ENCODE data around the gene PBX2.

Gene PBX2

GRCh38 chr6:32140420-32141046 is 49.5 kb downstream of the PBX2 start:
- H3K4me1 ChIP-seq (ENCODE audit: control insufficient read depth, low read length), result no peaks in the 10 kb centered on the region
- no peaks in the 10 kb centered on the region for H3F3A ChIP-seq (ENCODE audit: control insufficient read depth, insufficient read depth)
- no peak overlapping the region for H3K27ac ChIP-seq (ENCODE audit: low read depth, low read length)
- H3K27me3 ChIP-seq (ENCODE audit: control insufficient read depth, low read length), result no peaks in the 10 kb centered on the region
- no peak overlapping the region for H3K4me2 ChIP-seq (ENCODE audit: low read length)
- H3K9me3 ChIP-seq (ENCODE audit: control insufficient read depth, insufficient read depth, low read length), result no peaks in the 10 kb centered on the region
- no peaks in the 10 kb centered on the region for H3K79me2 ChIP-seq (ENCODE audit: control insufficient read depth, low read length)
- H3K36me3 ChIP-seq (ENCODE audit: control insufficient read depth, low read length), result no peaks in the 10 kb centered on the region
- H3K4me3 ChIP-seq (ENCODE audit: low read length), result no peak overlapping the region
- no peak for TF ChIP-seq EZH2phosphoT487 (IDR thresholded peaks at IDR 0.05; ENCODE audit: borderline replicate concordance, low read length)
- TF ChIP-seq, protein P1, sequence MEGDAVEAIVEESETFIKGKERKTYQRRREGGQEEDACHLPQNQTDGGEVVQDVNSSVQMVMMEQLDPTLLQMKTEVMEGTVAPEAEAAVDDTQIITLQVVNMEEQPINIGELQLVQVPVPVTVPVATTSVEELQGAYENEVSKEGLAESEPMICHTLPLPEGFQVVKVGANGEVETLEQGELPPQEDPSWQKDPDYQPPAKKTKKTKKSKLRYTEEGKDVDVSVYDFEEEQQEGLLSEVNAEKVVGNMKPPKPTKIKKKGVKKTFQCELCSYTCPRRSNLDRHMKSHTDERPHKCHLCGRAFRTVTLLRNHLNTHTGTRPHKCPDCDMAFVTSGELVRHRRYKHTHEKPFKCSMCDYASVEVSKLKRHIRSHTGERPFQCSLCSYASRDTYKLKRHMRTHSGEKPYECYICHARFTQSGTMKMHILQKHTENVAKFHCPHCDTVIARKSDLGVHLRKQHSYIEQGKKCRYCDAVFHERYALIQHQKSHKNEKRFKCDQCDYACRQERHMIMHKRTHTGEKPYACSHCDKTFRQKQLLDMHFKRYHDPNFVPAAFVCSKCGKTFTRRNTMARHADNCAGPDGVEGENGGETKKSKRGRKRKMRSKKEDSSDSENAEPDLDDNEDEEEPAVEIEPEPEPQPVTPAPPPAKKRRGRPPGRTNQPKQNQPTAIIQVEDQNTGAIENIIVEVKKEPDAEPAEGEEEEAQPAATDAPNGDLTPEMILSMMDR (IDR thresholded peaks at IDR 0.05; ENCODE audit: low read depth, low read length, poor library complexity, severe bottlenecking), result no peak
- H3K9me2 ChIP-seq (replicated peaks; ENCODE audit: control insufficient read depth, low read length), result no peaks in the 10 kb centered on the region
- no peaks in the 10 kb centered on the region for H4K20me1 ChIP-seq (ENCODE audit: control insufficient read depth, insufficient read depth, low read depth, low read length)

GRCh38 chr6:32139590-32139989 is 50.4 kb downstream of the PBX2 start:
- Histone ChIP-seq H3K9me3 (ENCODE audit: control insufficient read depth, insufficient read depth, low read length) (no peaks in the 10 kb centered on the region), H3K36me3 (ENCODE audit: control insufficient read depth, low read length) (no peaks in the 10 kb centered on the region), H4K20me1 (ENCODE audit: control insufficient read depth, insufficient read depth, low read depth, low read length) (no peaks in the 10 kb centered on the region), H3K4me1 (ENCODE audit: control insufficient read depth, low read length) (no peaks in the 10 kb centered on the region), H3K79me2 (ENCODE audit: control insufficient read depth, low read length) (no peaks in the 10 kb centered on the region), H3K4me3 (ENCODE audit: low read length) (no peak overlapping the region), H3K27me3 (ENCODE audit: control insufficient read depth, low read length) (peaks cover 4% of the 10 kb centered on the region; the same call in 1 of the 2 replicates), H3K27ac (ENCODE audit: low read depth, low read length) (no peak overlapping the region), H3F3A (ENCODE audit: control insufficient read depth, insufficient read depth) (no peaks in the 10 kb centered on the region), H3K9me2 (replicated peaks; ENCODE audit: control insufficient read depth, low read length) (no peaks in the 10 kb centered on the region), H3K4me2 (ENCODE audit: low read length) (no peak overlapping the region)
- no peak for TF ChIP-seq EZH2phosphoT487 (IDR thresholded peaks at IDR 0.05; ENCODE audit: borderline replicate concordance, low read length)
- TF ChIP-seq, protein P1 (IDR thresholded peaks at IDR 0.05; ENCODE audit: low read depth, low read length, poor library complexity, severe bottlenecking), result no peak

GRCh38 chr6:32137454-32137853 is 52.5 kb downstream of the PBX2 start:
- Histone ChIP-seq H3K36me3 (ENCODE audit: control insufficient read depth, low read length) (no peaks in the 10 kb centered on the region), H3K4me1 (ENCODE audit: control insufficient read depth, low read length) (no peaks in the 10 kb centered on the region), H3K4me2 (ENCODE audit: low read length) (no peak overlapping the region), H3K4me3 (ENCODE audit: low read length) (no peak overlapping the region), H3K27ac (ENCODE audit: low read depth, low read length) (no peak overlapping the region), H3F3A (ENCODE audit: control insufficient read depth, insufficient read depth) (no peaks in the 10 kb centered on the region), H4K20me1 (ENCODE audit: control insufficient read depth, insufficient read depth, low read depth, low read length) (no peaks in the 10 kb centered on the region), H3K9me2 (replicated peaks; ENCODE audit: control insufficient read depth, low read length) (no peaks in the 10 kb centered on the region), H3K27me3 (ENCODE audit: control insufficient read depth, low read length) (peaks cover 8% of the 10 kb centered on the region; the same call in 1 of the 2 replicates), H3K9me3 (ENCODE audit: control insufficient read depth, insufficient read depth, low read length) (no peaks in the 10 kb centered on the region), H3K79me2 (ENCODE audit: control insufficient read depth, low read length) (no peaks in the 10 kb centered on the region)
- TF ChIP-seq, protein P1 (IDR thresholded peaks at IDR 0.05; ENCODE audit: low read depth, low read length, poor library complexity, severe bottlenecking), result no peak
- TF ChIP-seq EZH2phosphoT487 (IDR thresholded peaks at IDR 0.05; ENCODE audit: borderline replicate concordance, low read length), result no peak

Data from DOHH2 (cell line).